Stimulated activated CD4-positive, alpha-beta T cell treated with anti-CD3 and anti-CD28 coated beads, Interleukin-1b, Interleukin-23, amount 100 ng/mL, for 48 hours (primary cell): Measurements from ENCODE around the gene TRIM16.
"Not testable (repeated sequence)": the region's sequence is repeated elsewhere in the genome, so short reads cannot be mapped to it uniquely, and the experiment has no call there.

Experiments used
- DNase-seq: peaks from one replicate; pipeline ENCODE4 v3.0.0-alpha.2; 2020

TRIM16 gene

GRCh38 chr17:15657868-15658267, 26.2 kb downstream of the TRIM16 start:
- DNase-seq, result no peak

DNA sequence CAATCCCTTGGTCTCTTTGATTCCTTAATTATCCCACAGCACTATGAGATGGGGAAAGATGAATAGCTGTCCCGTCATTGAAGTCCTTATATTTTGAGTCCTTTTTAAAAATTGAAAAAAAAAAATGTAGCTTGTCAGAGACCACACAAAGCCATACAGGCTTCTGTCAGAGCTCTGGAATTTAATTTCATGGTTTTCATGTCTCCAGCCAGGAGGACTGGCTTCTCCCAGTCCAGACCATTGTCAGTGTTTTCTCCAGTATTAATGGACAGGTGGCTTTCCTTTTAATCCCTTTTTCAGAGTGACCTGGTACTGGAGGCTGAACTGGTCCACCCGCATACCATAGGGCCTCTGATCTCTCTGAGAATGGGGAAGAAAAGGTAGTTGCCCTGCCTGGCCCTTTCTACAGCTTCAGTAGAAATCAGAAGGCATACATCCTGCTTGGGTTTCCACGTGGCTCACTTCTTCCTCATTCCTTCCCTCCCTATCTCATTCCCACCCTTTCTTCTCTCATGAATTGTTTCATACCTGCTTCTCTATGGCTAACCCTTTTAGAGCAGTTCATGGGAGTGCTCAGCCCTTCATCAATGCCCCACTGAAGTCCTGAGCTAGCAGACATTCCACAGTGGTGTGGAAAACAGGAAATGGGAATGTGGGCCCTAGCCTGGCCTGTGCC, 29.1 kb downstream of the TRIM16 start:
- no peak for DNase-seq

DNA sequence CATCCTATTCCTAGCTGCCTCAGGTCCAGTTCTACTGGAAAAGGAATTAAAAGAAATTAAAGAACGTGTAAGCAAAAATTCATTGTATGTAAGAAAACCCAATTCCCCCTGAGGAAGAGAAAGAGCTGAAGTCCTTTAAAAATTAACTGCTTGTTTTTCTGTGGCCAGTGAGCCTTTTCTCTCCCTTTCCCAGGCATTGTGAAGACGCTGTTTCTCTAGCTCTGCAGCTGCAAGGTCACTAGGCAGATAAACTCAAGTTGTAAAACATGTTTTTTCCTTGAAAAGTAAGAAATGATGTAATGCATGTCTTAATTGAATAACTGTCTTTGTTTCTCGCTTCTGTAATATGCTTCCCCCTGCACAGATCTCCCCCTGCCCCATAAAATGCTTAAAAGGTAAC, 29.7 kb downstream of the TRIM16 start:
- not testable (repeated sequence) for DNase-seq

DNA sequence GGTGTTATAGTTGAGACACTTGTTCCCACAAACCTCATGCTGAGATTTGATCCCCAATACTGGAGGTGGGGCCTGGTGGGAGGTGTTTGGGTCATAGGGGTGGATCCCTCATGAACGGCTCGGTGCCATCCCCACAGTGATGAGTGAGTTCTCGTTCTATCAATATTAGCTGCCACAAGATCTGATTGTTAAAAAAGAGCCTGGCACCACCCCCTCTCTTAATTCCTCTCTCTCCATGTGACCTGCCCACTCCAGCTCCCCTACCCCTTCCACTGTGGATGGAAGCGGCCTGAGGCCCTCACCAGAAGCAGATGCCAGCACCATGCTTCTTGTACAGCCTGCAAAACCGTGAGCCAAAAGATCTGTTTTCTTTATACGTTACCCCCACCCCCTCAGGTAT, 31.2 kb downstream of the TRIM16 start:
- DNase-seq, result no peak

DNA sequence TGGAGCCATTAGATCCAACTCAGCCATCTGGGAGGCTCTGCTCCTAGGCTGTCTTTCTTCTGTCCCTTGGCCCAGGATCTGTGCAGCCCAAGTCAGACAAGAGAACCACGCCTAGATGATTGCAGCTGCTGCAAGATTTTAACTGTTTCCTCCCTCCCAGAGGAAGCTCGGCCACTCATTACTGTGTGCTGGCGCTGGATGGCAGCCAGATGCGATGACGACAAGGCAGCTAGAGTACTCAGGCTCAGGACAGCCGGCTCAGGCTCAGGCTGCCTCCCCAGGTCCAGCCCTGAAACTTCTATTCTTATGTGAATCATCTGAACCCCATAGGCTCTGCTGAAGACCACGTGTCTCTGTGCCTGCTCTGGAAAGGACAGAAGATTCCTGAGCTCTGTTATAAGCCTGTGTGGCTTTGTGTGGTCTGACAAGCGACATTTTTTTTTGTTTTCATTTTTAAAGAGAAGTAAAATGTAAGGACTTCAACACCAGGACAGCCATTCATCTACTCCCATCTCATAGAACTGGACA, 32.5 kb downstream of the TRIM16 start:
- DNase-seq, result peak; percentile 23

DNA sequence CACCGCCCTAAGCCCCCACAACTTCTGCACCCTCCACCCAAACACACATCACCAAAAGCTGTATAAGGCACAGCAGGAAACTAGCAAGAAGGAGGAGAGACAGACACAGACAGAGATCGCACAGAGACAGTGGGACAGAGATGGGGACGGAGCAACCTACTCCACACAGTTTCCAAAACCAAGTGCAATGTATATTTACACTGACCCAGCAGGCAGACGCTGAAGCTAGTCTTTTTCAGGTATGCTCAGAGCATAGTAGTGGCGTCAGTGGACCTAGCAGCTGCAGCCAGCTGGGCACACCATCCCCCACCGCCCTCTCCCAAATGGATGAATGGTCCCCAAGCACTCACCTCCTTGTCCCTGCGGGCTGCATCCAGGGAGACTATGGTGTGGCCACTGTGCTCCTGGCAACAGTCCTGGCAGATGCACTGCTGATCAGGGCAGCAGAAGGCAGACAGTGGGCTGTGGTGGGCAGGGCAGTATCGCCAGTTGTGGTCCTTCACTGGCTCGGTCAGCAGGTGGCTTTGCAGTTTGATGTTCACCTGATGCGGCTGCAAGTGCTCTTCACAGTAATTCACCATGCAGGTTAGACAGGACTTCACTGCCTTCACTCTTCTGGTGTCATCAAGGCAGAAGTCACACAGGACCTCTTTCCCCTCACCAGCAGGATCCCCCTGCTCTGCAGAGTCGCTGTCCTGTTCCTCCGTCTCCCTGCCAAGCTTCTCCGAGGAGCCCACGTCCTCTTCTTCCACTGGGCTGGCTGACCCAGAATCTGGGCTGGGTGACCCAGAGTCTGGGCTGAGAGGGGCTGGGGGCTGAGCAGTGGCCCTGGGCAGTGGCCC, 33.1 kb downstream of the TRIM16 start:
- DNase-seq, result no peak

- DNase-seq, result no peak
Observed at GRCh38 chr17:15649861-15650421, 34.2 kb downstream of the TRIM16 start.

DNA sequence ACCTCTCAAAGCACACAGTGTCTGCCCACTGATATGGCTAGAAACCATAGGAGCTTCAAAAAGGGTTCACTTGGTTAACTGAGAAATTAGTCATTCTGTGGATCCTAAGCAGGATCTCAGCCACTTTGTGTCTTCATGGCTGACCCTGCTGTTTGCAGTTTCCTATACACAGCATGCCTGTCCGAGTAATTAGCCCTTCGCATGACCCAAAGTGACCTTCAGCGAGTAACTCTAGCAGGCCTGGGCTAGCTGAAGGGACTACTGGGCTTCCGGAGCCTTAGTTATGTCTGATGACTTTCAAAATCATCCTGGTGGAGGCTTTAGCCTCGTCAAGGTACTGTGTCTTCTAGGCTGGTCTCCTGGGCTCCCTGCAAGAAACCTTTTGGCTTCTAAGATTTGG, 35.7 kb downstream of the TRIM16 start:
- DNase-seq, result no peak

- DNase-seq, result not testable (repeated sequence)
Observed at GRCh38 chr17:15645942-15646312, 38.2 kb downstream of the TRIM16 start.

DNA sequence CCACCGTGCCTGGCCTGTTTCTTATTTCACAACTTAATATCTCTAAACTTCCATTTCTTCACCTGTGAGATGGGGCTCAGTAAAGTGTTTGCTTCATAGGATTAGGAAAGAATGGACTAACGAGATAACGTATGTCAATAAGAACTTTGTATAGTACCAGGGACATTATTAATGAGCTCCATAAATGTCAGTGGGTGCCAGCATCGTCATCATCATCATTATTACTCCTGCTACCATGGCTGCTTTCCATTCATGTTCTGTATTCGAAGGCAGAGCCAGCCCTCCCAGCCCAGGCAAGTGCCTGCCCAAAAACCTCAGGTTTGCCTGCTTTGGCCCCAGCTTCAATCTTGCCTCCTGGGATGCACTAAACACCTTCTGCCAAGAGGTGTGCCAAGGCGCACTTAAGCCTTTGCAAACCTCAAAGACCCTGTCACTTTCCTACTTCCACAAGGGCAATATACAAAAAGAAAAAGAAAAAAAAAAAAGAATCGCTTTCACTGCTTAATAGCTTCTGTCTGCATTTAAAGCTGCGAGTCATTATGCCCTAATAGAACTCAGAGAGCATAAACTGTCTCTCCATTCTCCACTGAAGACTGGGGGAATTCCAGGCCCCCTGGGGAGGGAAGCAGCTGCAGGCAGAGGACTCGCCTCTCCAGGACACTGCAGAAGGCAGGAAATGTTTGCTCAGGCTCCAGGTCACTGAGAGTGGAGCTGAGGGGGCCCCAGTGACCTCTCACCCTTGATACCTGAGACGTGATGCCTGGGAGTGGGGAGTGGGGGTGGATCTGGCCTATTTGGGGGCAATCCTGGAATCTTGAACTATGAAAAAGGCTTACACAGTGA, 38.8 kb downstream of the TRIM16 start:
- DNase-seq, result not testable (repeated sequence)

GRCh38 chr17:15642505-15643251, 41.4 kb downstream of the TRIM16 start:
- not testable (repeated sequence) for DNase-seq

DNA sequence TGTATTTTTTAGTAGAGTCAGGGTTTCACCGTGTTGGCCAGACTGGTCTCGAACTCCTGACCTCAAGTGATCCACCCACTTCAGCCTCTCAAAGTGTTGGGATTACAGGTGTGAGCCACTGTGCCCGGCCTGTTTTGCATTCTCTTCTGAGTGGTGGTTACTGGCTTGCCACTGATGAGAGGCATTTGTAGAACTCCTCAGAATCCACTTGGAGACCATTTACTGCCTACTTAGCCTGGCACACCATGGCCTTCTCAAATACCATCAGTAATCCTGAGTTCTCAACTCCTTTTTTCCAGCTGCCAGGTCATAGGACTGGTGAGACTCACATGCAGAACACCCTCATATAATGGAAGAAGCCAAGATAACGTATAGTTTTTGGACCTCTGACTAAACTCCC, 42.1 kb downstream of the TRIM16 start:
- DNase-seq, result not testable (repeated sequence)

GRCh38 chr17:15630930-15631453, 53.1 kb downstream of the TRIM16 start:
- not testable (repeated sequence) for DNase-seq

DNA sequence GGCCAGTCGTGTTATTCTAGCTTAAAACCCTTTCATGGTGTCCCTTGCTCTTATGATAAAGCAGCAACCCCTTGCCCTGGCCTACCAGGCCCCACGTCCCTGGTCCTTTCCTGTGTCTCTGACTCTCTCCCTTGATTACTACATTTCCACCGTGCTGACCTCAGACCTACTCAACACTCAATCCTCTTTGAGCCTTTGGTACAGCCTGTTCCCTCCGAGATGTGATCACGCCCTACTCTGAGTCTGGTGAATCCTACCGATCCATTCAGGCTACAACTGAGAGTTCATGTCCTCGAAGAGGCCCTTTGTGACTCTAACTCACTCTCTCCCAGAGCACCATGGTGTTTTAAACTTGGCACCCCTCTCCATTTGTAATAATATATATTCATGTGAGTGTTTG, 54.1 kb downstream of the TRIM16 start:
- not testable (repeated sequence) for DNase-seq

- not testable (repeated sequence) for DNase-seq
Observed at GRCh38 chr17:15623661-15624209, 60.4 kb downstream of the TRIM16 start.

GRCh38 chr17:15623255-15623654, 60.9 kb downstream of the TRIM16 start:
- DNase-seq, result not testable (repeated sequence)

DNA sequence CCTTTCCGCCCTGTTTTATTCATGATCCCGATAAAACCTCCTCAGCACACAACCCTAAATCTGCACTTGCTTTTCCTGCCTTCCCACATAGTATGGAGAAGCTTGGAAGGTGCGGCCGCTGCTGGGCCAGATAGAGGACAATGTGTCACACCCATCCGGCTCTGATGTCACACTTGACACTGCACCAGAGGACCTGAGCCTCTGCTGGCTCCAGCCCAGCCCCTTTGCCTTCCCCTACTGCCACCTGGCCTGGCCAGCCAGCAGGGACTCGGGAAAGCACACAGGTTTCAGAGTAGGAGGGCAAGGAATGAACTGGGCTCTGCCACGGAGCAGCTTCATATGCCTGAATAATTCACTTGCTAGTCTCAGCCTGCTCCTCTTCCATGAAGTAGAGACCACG, 62.0 kb downstream of the TRIM16 start:
- DNase-seq, result not testable (repeated sequence)

DNA sequence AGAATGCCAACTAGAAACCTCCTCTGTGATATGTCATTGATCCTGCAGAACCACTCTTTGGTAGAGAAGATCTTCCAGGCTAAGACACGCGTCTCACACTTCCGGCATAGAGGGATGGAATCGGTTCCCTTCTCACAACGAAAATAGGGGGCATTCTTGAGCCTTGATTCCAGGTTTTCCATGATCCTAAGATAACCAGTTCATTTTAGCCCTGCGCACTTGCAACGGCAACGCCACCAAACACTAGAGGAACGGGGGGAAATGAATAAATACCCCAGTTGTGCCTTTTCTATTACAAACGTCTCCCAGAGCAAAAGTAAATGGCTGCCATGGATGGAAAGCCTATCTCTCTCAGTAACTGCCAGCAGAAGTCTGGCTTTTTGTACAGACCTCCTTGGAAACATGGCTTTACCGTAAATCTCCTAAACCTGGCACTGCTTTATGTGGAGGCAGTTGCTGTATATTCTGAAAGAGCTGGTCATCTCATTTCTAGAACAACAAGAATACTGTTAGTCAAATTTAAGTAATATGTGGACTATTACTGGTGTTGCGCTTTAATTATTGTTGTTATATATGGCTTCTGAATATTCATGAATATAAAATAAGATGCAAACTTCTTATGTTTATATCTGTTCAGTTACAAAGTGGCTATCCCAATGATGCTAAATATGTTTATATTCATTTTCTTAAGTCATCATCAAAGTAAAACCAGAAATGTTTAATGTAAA, 64.6 kb downstream of the TRIM16 start, which contains the start of gene FBXW10B:
FBXW10B (minus strand) TSS at position 374 of the 728 bp plus-strand sequence; CDS start at position 182, 192 bp downstream.
- not testable (repeated sequence) for DNase-seq

DNA sequence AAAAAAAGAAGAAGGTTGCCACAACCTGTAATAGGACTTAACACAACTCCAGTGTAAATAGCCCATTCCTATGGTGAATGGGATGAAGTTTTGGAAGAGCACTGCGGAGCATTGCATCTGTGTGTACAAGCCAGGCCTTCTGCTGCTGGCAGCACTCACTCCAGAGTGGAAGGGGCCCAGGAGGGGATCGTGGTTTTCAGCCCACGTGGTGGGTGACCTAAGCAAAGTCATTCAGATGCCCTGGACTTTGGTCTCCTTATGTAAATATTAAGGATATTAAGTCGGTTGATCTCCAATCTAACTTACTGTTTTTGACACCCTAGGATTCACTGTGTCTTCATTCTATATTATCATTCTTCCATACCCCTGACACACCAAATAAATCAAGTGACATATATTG, 67.3 kb downstream of the TRIM16 start:
- not testable (repeated sequence) for DNase-seq

DNA sequence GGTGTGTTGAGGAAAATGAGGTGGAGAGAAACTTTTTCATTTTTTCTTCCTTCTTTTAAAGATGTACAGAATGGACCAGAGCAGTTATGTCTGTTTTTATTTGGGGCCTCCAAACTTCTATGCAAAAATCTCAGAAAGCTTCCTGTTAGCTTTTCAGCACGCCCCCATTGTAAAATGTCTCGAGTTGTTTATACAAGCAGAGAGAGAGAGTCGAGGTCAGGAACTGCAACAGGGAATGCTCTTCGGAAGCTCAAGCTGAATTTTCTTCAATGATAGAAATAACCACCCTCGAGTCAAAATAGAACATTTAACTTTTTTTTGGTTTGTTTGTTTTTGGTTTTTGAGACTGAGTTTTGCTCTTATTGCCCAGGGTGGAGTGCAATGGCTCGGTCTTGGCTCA, 68.3 kb downstream of the TRIM16 start:
- not testable (repeated sequence) for DNase-seq
